ENCODE results near the gene GORASP1. TPM values are rescaled to one million over a fixed set of nuclear protein-coding genes. Genes with fewer than 3 reads are reported as not detected.

Gene GORASP1
- 24.0 TPM for polyA plus RNA-seq (2012; ENCODE audit: missing spikeins)

DNA sequence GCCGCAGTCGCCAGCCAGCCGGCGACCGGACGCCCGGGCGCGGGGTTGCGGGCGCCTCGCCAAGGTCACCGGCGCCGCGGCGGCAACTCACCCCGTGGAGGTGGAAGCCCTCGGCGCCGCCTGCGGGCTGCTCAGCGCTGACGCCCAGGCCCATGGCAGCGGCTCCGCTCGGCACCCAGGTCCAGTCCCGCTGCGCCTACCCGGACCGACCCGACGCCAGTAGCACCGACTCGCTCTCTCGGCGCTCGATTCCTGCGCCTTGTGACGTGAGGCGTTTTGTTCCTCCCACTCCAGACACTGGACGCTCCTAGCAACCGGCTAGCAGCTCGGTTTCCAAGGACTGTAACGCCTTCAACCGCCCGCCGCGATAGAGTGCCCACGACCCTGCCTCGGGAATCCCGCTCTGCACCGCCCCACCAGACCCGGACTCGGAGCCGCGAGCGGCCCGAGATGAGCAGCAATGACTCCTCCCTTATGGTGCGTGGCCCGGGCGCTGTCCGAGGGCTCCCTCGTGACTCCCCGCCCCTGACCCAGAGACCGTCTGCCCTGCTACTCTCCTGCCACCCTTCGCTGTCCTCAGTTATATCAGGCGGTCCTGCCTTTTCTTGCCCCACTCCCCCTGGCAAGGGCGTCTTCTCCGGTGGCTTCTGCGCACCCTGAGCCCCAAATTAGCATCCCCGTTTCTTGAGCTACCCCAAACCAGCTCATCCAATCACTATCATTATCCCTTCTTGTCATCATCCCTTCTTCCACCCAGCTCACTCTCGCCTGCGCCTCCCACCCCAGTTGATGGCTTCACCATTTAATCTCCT lies at the start of gene GORASP1, which contains the start of gene TTC21A:
TSS of gene GORASP1 (minus strand) at position 240 of the 812 bp plus-strand sequence. CDS start at position 154, 86 bp downstream.
TSS of gene TTC21A (plus strand) at position 293 of the 812 bp plus-strand sequence. CDS start at position 451, 158 bp downstream.
- DNase-seq (ENCODE audit: insufficient read length) (peak; percentile 81), FAIRE-seq (peak; percentile 83)
- TF ChIP-seq POLR2AphosphoS5 (IDR thresholded peaks at IDR 0.05; ENCODE audit: low read depth, low read length), result no peak
- TF ChIP-seq TAF1 (IDR thresholded peaks at IDR 0.05; ENCODE audit: borderline replicate concordance, low read depth, low read length), result no peak
- TF ChIP-seq POLR2A (IDR thresholded peaks at IDR 0.05; ENCODE audit: low read depth, low read length), result peak; percentile 42; the same call in 1 of the 2 replicates

DNA sequence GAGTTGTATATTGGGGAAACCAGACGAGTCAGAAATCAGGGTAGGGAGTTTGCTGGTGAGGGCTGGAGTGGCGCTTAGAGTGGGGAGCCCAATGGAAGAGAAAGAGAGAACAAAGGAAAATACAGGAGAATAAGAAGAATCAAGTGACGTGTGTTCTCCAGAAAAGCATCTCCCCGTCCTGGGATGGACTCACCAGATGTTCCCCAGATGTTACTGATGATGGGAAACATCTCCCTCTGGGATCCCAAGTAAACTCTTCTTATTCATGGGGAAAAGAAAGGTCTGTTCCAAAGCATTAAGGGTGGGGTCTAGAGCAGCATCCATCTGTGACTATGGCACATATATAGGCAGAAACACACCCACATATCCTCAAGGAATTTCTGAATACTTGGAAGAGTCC lies 49.0 kb upstream of the GORASP1 start:
- FAIRE-seq, result no peak
- DNase-seq (ENCODE audit: insufficient read length), result no peak
- TF ChIP-seq POLR2A (IDR thresholded peaks at IDR 0.05; ENCODE audit: low read depth, low read length) (no peak), POLR2AphosphoS5 (IDR thresholded peaks at IDR 0.05; ENCODE audit: low read depth, low read length) (no peak), TAF1 (IDR thresholded peaks at IDR 0.05; ENCODE audit: borderline replicate concordance, low read depth, low read length) (no peak)

DNA sequence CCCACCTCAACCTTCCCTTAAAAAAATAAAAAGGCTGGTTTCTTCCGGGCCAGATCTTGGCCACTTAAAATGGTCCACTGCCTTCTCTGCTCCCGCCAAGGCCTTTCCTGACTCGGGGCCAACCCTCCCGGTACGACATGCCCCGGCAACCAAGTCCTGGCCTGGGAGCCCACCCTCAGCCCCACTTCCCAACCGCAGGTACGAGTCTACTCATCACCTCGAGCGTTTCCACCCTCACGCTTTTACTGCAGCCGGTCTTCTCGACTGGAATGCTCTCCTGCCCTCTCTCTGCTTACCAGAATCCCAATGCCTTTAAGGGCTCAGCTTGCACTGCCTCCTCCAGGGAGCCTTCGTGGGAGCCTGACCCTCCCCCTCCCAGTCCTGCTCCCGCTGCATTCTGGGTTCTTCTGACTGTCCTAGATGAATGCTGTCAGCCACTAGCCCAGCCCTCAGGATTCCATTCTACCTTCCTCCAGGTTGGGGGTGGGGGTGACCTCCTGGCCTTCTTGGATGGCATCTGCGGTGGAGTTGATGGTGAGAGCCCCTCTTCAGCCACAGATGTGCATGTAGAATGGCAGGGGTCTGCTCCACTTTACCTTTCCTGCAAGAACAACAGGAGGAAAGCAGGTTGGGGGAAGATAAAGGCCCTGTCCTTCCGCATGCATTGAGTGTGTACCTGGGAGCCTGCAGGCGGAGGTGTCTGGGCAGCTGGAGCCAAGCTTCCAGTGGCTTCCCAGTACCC lies 47.0 kb upstream of the GORASP1 start:
- FAIRE-seq (no peak), DNase-seq (ENCODE audit: insufficient read length) (no peak)
- TF ChIP-seq POLR2AphosphoS5 (IDR thresholded peaks at IDR 0.05; ENCODE audit: low read depth, low read length) (no peak), POLR2A (IDR thresholded peaks at IDR 0.05; ENCODE audit: low read depth, low read length) (no peak), TAF1 (IDR thresholded peaks at IDR 0.05; ENCODE audit: borderline replicate concordance, low read depth, low read length) (no peak)

DNA sequence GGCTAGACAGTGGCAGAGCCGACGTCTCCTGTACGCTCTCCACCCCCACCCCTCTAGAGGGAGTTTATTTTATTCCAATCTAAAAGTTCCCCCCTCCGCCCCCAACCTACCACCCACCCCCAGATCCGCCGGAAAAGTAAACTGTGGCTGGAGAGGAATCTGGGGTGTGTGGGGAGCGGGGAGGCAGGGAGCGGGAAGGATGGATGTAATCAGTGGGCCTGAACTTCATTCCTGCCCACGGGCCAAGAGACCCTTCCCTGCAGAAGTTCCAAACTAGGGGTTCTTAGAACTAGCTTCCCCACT lies 46.5 kb upstream of the GORASP1 start:
- DNase-seq (ENCODE audit: insufficient read length) (no peak), FAIRE-seq (no peak)
- TF ChIP-seq TAF1 (IDR thresholded peaks at IDR 0.05; ENCODE audit: borderline replicate concordance, low read depth, low read length) (no peak), POLR2A (IDR thresholded peaks at IDR 0.05; ENCODE audit: low read depth, low read length) (no peak)

DNA sequence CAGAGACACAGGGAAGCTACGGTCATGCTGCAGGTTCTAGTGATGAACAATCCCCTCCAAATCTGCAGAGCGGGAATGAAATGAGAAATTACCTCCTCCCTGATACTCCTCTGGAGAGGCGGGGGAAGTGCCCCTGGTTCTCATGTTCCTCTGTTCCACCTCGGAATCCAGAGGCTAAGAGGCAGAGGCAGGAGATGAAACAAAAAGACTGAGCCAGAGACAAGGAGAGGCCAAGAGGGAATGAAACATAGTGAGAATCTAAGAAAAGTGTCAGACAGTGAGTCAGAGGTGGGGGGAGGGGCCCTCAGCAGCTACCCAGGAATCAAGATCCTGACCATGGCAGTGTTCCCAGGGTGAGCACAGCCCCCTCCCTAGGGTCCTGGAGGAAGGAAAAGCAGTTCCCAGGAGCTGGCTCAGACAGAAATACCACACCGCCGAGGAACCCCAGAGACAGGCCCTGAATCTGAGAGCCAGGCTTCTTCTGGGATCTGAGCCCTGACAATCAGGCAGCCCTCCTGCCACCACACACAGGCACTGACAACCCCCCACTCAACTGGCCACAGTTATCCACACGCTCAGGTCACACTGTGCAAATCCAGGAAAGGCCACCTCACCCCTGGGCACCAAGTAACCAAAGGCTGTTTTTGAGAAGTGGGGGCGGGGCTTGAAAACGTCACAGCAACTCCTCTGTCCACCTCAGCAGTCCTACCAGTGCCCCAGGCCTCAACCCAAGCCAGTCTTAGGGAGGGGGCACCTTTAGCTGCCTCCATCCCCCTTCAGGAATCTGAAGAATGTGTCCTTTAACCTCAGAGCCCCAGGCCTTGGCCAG lies 43.6 kb upstream of the GORASP1 start:
- TF ChIP-seq POLR2AphosphoS5 (IDR thresholded peaks at IDR 0.05; ENCODE audit: low read depth, low read length), result no peak
- no peak for TF ChIP-seq TAF1 (IDR thresholded peaks at IDR 0.05; ENCODE audit: borderline replicate concordance, low read depth, low read length)
- TF ChIP-seq POLR2A (IDR thresholded peaks at IDR 0.05; ENCODE audit: low read depth, low read length), result 0 out of 2 replicates have a peak, but pooled peaks have one; percentile 9
- no peak for DNase-seq (ENCODE audit: insufficient read length)
- FAIRE-seq, result peak; percentile 73

DNA sequence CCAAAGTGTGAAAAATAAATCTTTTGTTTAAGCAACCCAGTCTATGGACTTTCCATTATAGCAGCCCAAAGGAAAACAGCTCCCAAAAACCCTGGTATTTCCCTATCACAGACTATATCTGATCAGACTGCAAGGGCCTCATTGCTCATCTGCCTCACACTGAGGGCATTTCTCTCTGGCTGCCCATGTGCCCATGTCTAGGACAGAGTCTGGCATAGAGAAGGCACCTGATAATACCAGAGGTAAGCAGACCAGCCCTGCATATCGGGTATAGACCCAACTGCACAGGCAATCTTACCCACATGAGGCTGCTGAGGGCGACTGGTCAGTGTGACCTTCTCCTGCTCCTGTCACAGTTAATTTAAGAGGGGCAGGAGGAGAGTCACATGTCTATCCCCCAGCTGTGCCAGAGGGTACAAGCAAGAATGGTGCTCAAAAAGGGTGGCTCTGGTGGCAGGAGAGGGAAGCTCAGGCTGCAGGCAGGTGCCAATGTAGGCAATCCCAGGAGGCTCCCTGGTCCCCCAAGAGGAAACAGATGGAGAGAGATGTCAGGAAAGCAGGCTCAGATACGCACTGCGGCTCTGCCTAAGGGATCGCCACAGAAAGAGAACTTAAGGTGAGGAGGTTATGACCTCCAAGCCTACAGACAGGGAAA lies 42.8 kb upstream of the GORASP1 start:
- DNase-seq (ENCODE audit: insufficient read length) (no peak), FAIRE-seq (no peak)
- TF ChIP-seq TAF1 (IDR thresholded peaks at IDR 0.05; ENCODE audit: borderline replicate concordance, low read depth, low read length), result no peak
- TF ChIP-seq POLR2A (IDR thresholded peaks at IDR 0.05; ENCODE audit: low read depth, low read length), result no peak
- no peak for TF ChIP-seq POLR2AphosphoS5 (IDR thresholded peaks at IDR 0.05; ENCODE audit: low read depth, low read length)

DNA sequence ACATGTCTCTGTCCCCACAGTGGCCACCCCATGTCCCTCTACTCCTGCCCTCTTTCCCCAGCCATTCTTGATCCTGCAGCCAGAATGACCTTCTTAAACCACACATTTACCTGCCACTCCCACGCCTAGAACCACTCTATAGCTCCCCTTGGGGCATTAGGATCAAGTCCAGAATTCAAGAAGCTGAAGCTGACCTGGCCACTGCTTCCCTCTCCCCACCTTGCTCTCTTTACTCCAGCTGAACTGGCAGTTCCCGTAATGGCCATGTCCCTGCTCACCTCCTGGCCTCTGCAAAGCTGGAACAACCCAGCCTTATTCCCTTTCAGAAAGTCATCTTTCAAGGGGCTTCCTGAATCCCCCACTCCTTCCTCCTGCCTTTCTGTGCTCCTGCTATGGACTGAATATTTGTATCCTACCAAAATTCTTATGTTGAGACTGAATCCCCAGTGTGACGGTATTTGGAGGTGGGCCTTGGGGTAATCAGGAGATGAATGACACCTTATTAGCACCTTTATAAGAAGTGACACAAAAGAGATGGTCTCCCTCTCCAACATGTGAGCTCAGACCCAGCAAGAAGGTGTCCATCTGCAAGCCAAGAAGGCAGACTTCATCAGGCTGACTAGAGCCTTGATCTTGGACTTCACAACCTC lies 42.2 kb upstream of the GORASP1 start:
- FAIRE-seq (no peak), DNase-seq (ENCODE audit: insufficient read length) (no peak)
- TF ChIP-seq POLR2AphosphoS5 (IDR thresholded peaks at IDR 0.05; ENCODE audit: low read depth, low read length), result no peak

- DNase-seq (ENCODE audit: insufficient read length) (no peak), FAIRE-seq (no peak)
- TF ChIP-seq POLR2AphosphoS5 (IDR thresholded peaks at IDR 0.05; ENCODE audit: low read depth, low read length), result no peak
- TF ChIP-seq POLR2A (IDR thresholded peaks at IDR 0.05; ENCODE audit: low read depth, low read length), result no peak
- no peak for TF ChIP-seq TAF1 (IDR thresholded peaks at IDR 0.05; ENCODE audit: borderline replicate concordance, low read depth, low read length)
Measured at GRCh38 chr3:39149059-39149455, 41.6 kb upstream of the GORASP1 start.

GRCh38 chr3:39148435-39149058 lies 41.1 kb upstream of the GORASP1 start:
- DNase-seq (ENCODE audit: insufficient read length) (no peak), FAIRE-seq (no peak)
- TF ChIP-seq POLR2AphosphoS5 (IDR thresholded peaks at IDR 0.05; ENCODE audit: low read depth, low read length) (no peak), POLR2A (IDR thresholded peaks at IDR 0.05; ENCODE audit: low read depth, low read length) (peak; percentile 45; the same call in 1 of the 2 replicates)

GRCh38 chr3:39147711-39148434 lies 40.4 kb upstream of the GORASP1 start:
- TF ChIP-seq POLR2A (IDR thresholded peaks at IDR 0.05; ENCODE audit: low read depth, low read length) (peak; percentile 12; the same call in 1 of the 2 replicates), TAF1 (IDR thresholded peaks at IDR 0.05; ENCODE audit: borderline replicate concordance, low read depth, low read length) (no peak)
- FAIRE-seq, result peak; percentile 83
- no peak for DNase-seq (ENCODE audit: insufficient read length)
